Measurements from ENCODE around the gene CETP. TPM values are rescaled to one million over a fixed set of nuclear protein-coding genes. Genes with fewer than 3 reads are reported as not detected.

CETP gene
- total and polyA plus RNA-seq, 7 donors = 0.36 to 2.1 (median 0.88) TPM; not detected in 3

DNA sequence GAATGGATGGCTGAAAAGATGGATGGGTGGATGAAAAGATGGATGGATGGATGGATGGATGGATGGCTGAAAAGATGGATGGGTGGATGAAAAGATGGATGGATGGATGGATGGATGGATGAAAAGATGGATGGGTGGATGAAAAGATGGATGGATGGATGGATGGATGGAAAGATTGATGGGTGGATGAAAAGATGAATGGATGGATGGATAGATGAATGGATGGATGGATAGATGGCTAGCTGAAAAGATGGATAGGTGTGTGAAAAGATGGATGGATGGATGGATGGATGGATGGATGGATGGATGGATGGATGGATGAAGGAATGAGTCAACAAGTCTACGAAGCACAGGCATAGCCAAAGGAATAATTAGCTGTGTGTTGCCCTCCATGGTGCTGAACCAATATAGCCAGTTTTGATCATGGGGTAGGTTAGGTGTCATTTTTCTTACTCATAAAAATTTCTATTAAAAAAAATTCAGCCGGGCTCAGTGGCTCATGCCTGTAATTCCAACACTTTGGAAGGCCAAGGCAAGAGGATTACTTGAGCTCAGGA is 68.7 kb downstream of the CETP start:
- Histone ChIP-seq H3K27ac (no peak overlapping the region), H3K4me1 (no peaks in the 10 kb centered on the region), H3K9me3 (no peaks in the 10 kb centered on the region), H3K27me3 (no peaks in the 10 kb centered on the region), H3K4me3 (no peak overlapping the region), H3K36me3 (peaks cover 0 to 39% (median 7%) of the 10 kb centered on the region in 4 donors)
- intact Hi-C loops (cut with DNase I) = no loop called here
- no peak for DNase-seq
- TF ChIP-seq POLR2A (IDR thresholded peaks at IDR 0.05) (no peak), POLR2AphosphoS5 (IDR thresholded peaks at IDR 0.05) (no peak), EP300 (IDR thresholded peaks at IDR 0.05) (no peak)
- TF ChIP-seq, protein P1, sequence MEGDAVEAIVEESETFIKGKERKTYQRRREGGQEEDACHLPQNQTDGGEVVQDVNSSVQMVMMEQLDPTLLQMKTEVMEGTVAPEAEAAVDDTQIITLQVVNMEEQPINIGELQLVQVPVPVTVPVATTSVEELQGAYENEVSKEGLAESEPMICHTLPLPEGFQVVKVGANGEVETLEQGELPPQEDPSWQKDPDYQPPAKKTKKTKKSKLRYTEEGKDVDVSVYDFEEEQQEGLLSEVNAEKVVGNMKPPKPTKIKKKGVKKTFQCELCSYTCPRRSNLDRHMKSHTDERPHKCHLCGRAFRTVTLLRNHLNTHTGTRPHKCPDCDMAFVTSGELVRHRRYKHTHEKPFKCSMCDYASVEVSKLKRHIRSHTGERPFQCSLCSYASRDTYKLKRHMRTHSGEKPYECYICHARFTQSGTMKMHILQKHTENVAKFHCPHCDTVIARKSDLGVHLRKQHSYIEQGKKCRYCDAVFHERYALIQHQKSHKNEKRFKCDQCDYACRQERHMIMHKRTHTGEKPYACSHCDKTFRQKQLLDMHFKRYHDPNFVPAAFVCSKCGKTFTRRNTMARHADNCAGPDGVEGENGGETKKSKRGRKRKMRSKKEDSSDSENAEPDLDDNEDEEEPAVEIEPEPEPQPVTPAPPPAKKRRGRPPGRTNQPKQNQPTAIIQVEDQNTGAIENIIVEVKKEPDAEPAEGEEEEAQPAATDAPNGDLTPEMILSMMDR (IDR thresholded peaks at IDR 0.05) = no peak
- WGBS, 2 donors = 95 to 98% methylated on average over 2 of the region's 2 CpGs

GRCh38 chr16:57031156-57031555 is 69.4 kb downstream of the CETP start:
- no peaks in the 10 kb centered on the region for H3K9me3 ChIP-seq
- TF ChIP-seq POLR2A (IDR thresholded peaks at IDR 0.05) (no peak), POLR2AphosphoS5 (IDR thresholded peaks at IDR 0.05) (no peak), EP300 (IDR thresholded peaks at IDR 0.05) (no peak)
- TF ChIP-seq, protein P1 (IDR thresholded peaks at IDR 0.05) = no peak
- DNase-seq = no peak
- no peak overlapping the region for H3K4me3 ChIP-seq
- no peaks in the 10 kb centered on the region for H3K27me3 ChIP-seq
- H3K4me1 ChIP-seq = no peaks in the 10 kb centered on the region
- no peak overlapping the region for H3K27ac ChIP-seq
- 93 to 95% methylated on average over 4 of the region's 4 CpGs for WGBS, 2 donors
- intact Hi-C loops (cut with DNase I) = no loop called here
- H3K36me3 ChIP-seq = peaks cover 0 to 34% (median 10%) of the 10 kb centered on the region in 4 donors

DNA sequence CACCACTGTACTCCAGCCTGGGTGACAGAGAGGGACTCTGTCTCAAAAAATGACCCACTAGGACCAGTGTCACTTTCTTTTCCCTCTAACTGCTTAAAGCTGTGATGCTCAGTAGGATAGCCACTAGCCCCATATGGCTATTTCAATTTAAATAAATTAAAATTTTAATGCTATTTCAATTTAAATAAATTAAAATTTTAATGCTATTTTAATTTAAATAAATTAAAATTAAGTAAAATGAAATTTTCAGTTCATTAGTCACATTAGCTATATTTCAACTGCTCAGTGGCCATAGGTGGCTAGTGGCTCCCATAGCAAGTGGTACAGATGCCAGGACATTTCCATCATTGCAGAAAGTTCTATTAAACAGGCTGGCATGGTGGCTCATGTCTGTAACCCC is 70.6 kb downstream of the CETP start:
- H3K4me3 ChIP-seq = no peak overlapping the region
- no peaks in the 10 kb centered on the region for H3K4me1 ChIP-seq
- no peaks in the 10 kb centered on the region for H3K9me3 ChIP-seq
- H3K36me3 ChIP-seq = peaks cover 0 to 25% (median 10%) of the 10 kb centered on the region in 4 donors
- no peak overlapping the region for H3K27ac ChIP-seq
- TF ChIP-seq POLR2A (IDR thresholded peaks at IDR 0.05) (no peak), POLR2AphosphoS5 (IDR thresholded peaks at IDR 0.05) (no peak), EP300 (IDR thresholded peaks at IDR 0.05) (no peak)
- TF ChIP-seq, protein P1 (IDR thresholded peaks at IDR 0.05) = no peak
- intact Hi-C loops (cut with DNase I) = no loop called here
- no peaks in the 10 kb centered on the region for H3K27me3 ChIP-seq
- DNase-seq = no peak

- no peak for DNase-seq
- TF ChIP-seq POLR2A (IDR thresholded peaks at IDR 0.05) = no peak
- no peak for TF ChIP-seq POLR2AphosphoS5 (IDR thresholded peaks at IDR 0.05)
- TF ChIP-seq, protein P1 (IDR thresholded peaks at IDR 0.05) = no peak
- TF ChIP-seq EP300 (IDR thresholded peaks at IDR 0.05) = no peak
- Histone ChIP-seq H3K4me3 (no peak overlapping the region), H3K9me3 (no peaks in the 10 kb centered on the region), H3K27me3 (no peaks in the 10 kb centered on the region), H3K36me3 (peaks cover 0 to 25% (median 10%) of the 10 kb centered on the region in 4 donors), H3K4me1 (no peaks in the 10 kb centered on the region), H3K27ac (no peak overlapping the region)
- 94% methylated on average over 5 of the region's 5 CpGs for WGBS, 2 donors
- intact Hi-C loops (cut with DNase I) = no loop called here
These were observed 71.2 kb downstream of the CETP start for GRCh38 chr16:57032931-57033330.

Other genes with a start within 250 kb of the CETP start
- gene NUP93, start 231.8 kb upstream of the CETP start, total RNA-seq = 10 to 100 TPM; 20.2 to 35.5 (median 22.2) TPM
- gene NUP93, start 231.8 kb upstream of the CETP start, polyA plus RNA-seq = 10 to 100 TPM; 13.8 to 35.8 (median 18.3) TPM
- gene SLC12A3, start 96.7 kb upstream of the CETP start, total RNA-seq = not detected
- under 1 TPM in 1 of 3 donors, not detected in 2; 0.16 TPM for gene SLC12A3, start 96.7 kb upstream of the CETP start, polyA plus RNA-seq
- 10 to 100 TPM; 63.1 to 93.1 (median 73.1) TPM for gene HERPUD1, start 29.8 kb upstream of the CETP start, total RNA-seq
- 100 to 1,000 TPM in 1 of 3 donors, 10 to 100 TPM in 2; 54.1 to 119 (median 59.2) TPM for gene HERPUD1, start 29.8 kb upstream of the CETP start, polyA plus RNA-seq
- gene NLRC5, start 27.6 kb downstream of the CETP start, total RNA-seq = 10 to 100 TPM in 3 of 4 donors, 1 to 10 TPM in 1; 9.5 to 37.7 (median 16.0) TPM
- gene NLRC5, start 27.6 kb downstream of the CETP start, polyA plus RNA-seq = 100 to 1,000 TPM in 1 of 3 donors, 10 to 100 TPM in 2; 13.8 to 119 (median 24.0) TPM
- gene CPNE2, start 130.6 kb downstream of the CETP start, total RNA-seq = 10 to 100 TPM; 22.9 to 59.9 (median 25.4) TPM
- gene CPNE2, start 130.6 kb downstream of the CETP start, polyA plus RNA-seq = 10 to 100 TPM; 60.7 to 75.1 (median 66.6) TPM
- 10 to 100 TPM; 60.1 to 81.3 (median 76.9) TPM for gene PSME3IP1, start 224.1 kb downstream of the CETP start, total RNA-seq
- gene PSME3IP1, start 224.1 kb downstream of the CETP start, polyA plus RNA-seq = 10 to 100 TPM; 70.5 to 75.4 (median 73.9) TPM
- 10 to 100 TPM; 30.6 to 42.7 (median 34.1) TPM for gene RSPRY1, start 224.4 kb downstream of the CETP start, total RNA-seq
- gene RSPRY1, start 224.4 kb downstream of the CETP start, polyA plus RNA-seq = 10 to 100 TPM; 12.6 to 17.8 (median 16.6) TPM

All from sigmoid colon (tissue), 7 donors.